MM.1S (cell line): ENCODE data around the gene SSU72.

ENCODE experiments used
- DNase-seq: peaks from one replicate; pipeline ENCODE4 v3.0.0-alpha.2; 2015
- H2AFZ ChIP-seq: fragments of 300-600 bp; sonication (generic); 2 replicates; pipeline ENCODE4 v1.6.0; 2016; ENCODE audit warnings: antibody characterized with exemption, low read length
- H3F3A ChIP-seq: fragments of 300-600 bp; sonication (generic); 2 replicates; pipeline ENCODE4 v1.6.1; 2016; ENCODE audit warnings: mild to moderate bottlenecking, antibody characterized with exemption, low read length, moderate library complexity, mixed read lengths; ENCODE audit not compliant: insufficient read depth
- H3K27ac ChIP-seq: fragments of 300-600 bp; sonication (generic); 2 replicates; pipeline ENCODE4 v1.5.1; 2016; ENCODE audit warnings: mild to moderate bottlenecking, low read length
- H3K27me3 ChIP-seq: fragments of 300-600 bp; sonication (generic); replicated peaks from 2 replicates; pipeline ENCODE4 v1.6.0; 2016; ENCODE audit warnings: low read length; ENCODE audit not compliant: insufficient read depth
- H3K36me3 ChIP-seq: fragments of 300-600 bp; sonication (generic); replicated peaks from 2 replicates; pipeline ENCODE4 v1.6.1; 2016; ENCODE audit warnings: mild to moderate bottlenecking, low read length, mixed read lengths; ENCODE audit not compliant: insufficient read depth
- H3K4me1 ChIP-seq: fragments of 300-600 bp; sonication (generic); 2 replicates; pipeline ENCODE4 v1.6.1; 2016; ENCODE audit warnings: low read length, mixed read lengths
- H3K4me2 ChIP-seq: fragments of 300-600 bp; sonication (generic); 2 replicates; pipeline ENCODE4 v1.6.0; 2016; ENCODE audit warnings: low read depth, low read length
- H3K4me3 ChIP-seq: fragments of 300-600 bp; sonication (generic); 2 replicates; pipeline ENCODE4 v1.5.1; 2016; ENCODE audit warnings: low read length, mixed read lengths
- H3K79me2 ChIP-seq: fragments of 300-600 bp; sonication (generic); 2 replicates; pipeline ENCODE4 v1.6.1; 2016; ENCODE audit warnings: mixed run types, low read length, mixed read lengths
- H3K9ac ChIP-seq: fragments of 300-600 bp; sonication (generic); 2 replicates; pipeline ENCODE4 v1.6.1; 2016; ENCODE audit warnings: low read length, mixed read lengths
- H3K9me2 ChIP-seq: fragments of 300-600 bp; sonication (generic); replicated peaks from 2 replicates; pipeline ENCODE4 v1.6.1; 2016; ENCODE audit warnings: mild to moderate bottlenecking, low read length, mixed read lengths; ENCODE audit not compliant: insufficient read depth
- H3K9me3 ChIP-seq: fragments of 300-600 bp; sonication (generic); replicated peaks from 2 replicates; pipeline ENCODE4 v1.6.1; 2016; ENCODE audit warnings: mild to moderate bottlenecking, low read length, mixed read lengths; ENCODE audit not compliant: insufficient read depth
- H4K20me1 ChIP-seq: fragments of 300-600 bp; sonication (generic); 2 replicates; pipeline ENCODE4 v1.6.1; 2016; ENCODE audit warnings: mild to moderate bottlenecking, low read length, moderate library complexity, mixed read lengths; ENCODE audit not compliant: insufficient read depth
- EZH2 ChIP-seq: fragments of 300-600 bp; sonication (generic); optimal IDR thresholded peaks from 2 replicates; pipeline ENCODE3; 2017; ENCODE audit warnings: low read depth, mild to moderate bottlenecking, antibody characterized with exemption, low read length, mixed read lengths
- EZH2phosphoT487 ChIP-seq: fragments of 300-600 bp; sonication (generic); IDR thresholded peaks from 2 replicates; pipeline ENCODE4 v1.6.1; 2018; ENCODE audit warnings: antibody characterized with exemption, low read length
- TF ChIP-seq, protein P1 (sequence below): fragments of 300-600 bp; sonication (generic); IDR thresholded peaks from 2 replicates; pipeline ENCODE4 v1.5.1; 2016; ENCODE audit warnings: antibody characterized with exemption, low read length, mixed read lengths

The SSU72 gene

DNA sequence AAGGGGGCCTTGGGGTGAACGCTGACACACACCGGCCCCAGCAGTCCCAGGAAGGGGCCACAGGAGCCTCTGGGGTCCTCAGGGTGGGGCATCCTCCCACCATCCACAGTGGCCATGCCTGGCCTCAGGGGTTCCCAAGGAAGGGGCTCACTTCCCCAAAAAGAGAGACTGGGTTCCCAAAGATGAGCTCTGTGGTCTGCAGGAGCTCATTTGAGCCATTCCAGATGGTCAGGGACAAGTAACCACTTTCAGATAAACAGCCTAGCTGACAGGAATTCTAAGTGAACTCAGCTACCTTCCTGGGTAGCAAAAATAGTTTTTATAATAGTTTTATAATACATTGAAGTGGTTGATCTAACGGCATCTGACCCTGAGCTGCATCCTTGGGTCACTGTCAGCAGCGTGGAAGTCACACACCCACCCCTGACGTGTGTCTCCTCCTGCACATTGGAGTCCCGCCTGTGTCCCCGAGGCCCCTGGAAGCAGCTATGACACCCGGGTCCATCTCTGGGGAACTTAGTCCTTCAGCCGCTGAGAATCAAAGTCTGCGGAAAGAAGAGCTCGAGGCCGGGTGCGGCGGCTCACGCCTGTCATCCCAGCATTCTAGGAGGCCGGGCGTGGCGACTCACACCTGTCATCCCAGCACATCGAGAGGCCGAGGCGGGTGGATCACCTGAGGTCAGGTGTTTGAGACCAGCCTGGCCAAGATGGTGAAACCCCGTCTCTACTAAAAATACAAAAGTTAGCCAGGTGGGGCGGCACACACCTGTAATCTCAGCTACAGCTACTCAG is 28.5 kb downstream of the SSU72 start:
- Histone ChIP-seq H3K9me3 (no peaks in the 10 kb centered on the region), H2AFZ (no peak overlapping the region), H3K9me2 (no peaks in the 10 kb centered on the region), H3K4me1 (no peaks in the 10 kb centered on the region), H3K9ac (no peak overlapping the region), H3K79me2 (no peaks in the 10 kb centered on the region), H3K36me3 (no peaks in the 10 kb centered on the region), H3K27me3 (no peaks in the 10 kb centered on the region), H3F3A (no peaks in the 10 kb centered on the region), H3K4me2 (no peak overlapping the region), H3K27ac (no peak overlapping the region), H3K4me3 (no peak overlapping the region), H4K20me1 (no peaks in the 10 kb centered on the region)
- no peak for TF ChIP-seq EZH2
- TF ChIP-seq, protein P1, sequence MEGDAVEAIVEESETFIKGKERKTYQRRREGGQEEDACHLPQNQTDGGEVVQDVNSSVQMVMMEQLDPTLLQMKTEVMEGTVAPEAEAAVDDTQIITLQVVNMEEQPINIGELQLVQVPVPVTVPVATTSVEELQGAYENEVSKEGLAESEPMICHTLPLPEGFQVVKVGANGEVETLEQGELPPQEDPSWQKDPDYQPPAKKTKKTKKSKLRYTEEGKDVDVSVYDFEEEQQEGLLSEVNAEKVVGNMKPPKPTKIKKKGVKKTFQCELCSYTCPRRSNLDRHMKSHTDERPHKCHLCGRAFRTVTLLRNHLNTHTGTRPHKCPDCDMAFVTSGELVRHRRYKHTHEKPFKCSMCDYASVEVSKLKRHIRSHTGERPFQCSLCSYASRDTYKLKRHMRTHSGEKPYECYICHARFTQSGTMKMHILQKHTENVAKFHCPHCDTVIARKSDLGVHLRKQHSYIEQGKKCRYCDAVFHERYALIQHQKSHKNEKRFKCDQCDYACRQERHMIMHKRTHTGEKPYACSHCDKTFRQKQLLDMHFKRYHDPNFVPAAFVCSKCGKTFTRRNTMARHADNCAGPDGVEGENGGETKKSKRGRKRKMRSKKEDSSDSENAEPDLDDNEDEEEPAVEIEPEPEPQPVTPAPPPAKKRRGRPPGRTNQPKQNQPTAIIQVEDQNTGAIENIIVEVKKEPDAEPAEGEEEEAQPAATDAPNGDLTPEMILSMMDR, result no peak
- no peak for DNase-seq

DNA sequence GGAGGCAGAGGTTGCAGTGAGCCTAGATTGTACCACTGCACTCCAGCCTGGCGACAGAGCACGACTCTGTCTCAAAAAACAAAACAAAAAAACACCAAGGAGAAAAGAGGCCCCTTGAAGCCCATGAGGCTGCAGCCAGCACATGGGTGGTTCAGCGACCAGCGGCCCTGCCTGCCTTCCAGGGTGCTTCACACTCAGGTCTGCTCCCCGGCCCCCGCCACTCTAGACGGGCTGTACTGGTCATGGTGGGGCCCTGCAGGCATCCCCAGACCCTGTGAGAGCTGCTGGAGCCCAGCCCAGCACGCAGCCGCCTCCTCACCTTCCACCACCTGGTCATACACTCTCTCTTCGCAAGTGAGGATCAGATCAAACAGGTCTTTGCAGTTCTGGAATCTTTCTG is 30.1 kb downstream of the SSU72 start:
- Histone ChIP-seq H3K27ac (no peak overlapping the region), H4K20me1 (no peaks in the 10 kb centered on the region), H3K9me3 (no peaks in the 10 kb centered on the region), H2AFZ (no peak overlapping the region), H3F3A (no peaks in the 10 kb centered on the region), H3K4me3 (no peak overlapping the region), H3K36me3 (no peaks in the 10 kb centered on the region), H3K79me2 (no peaks in the 10 kb centered on the region), H3K4me1 (no peaks in the 10 kb centered on the region), H3K4me2 (no peak overlapping the region), H3K27me3 (no peaks in the 10 kb centered on the region), H3K9ac (no peak overlapping the region), H3K9me2 (no peaks in the 10 kb centered on the region)
- TF ChIP-seq, protein P1, result no peak
- TF ChIP-seq EZH2phosphoT487 (no peak), EZH2 (no peak)
- no peak for DNase-seq

DNA sequence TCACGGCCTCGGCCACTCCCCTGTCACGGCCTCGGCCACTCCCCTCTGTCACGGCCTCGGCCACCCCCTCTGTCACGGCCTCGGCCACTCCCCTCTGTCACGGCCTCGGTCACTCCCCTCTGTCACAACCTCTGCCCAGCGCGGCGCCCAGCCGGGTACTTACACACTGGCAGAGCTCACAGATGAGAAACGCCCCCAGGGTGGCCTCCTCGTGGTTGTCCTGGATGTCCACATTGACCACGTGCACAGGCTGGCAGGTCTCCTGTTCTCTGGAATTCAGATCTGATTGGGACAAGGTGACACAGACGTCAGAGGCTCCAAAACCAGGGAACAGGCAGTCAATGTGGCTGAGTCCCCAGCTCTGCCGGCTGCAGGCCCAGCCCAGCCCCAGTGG is 31.0 kb downstream of the SSU72 start:
- H3K4me3 ChIP-seq, result no peak overlapping the region
- H3K4me2 ChIP-seq, result no peak overlapping the region
- no peaks in the 10 kb centered on the region for H3F3A ChIP-seq
- H3K36me3 ChIP-seq, result no peaks in the 10 kb centered on the region
- no peaks in the 10 kb centered on the region for H3K79me2 ChIP-seq
- TF ChIP-seq EZH2, result no peak
- no peak for TF ChIP-seq EZH2phosphoT487
- TF ChIP-seq, protein P1, result no peak
- H3K9me2 ChIP-seq, result no peaks in the 10 kb centered on the region
- no peak overlapping the region for H3K27ac ChIP-seq
- no peaks in the 10 kb centered on the region for H3K9me3 ChIP-seq
- no peaks in the 10 kb centered on the region for H4K20me1 ChIP-seq
- H3K9ac ChIP-seq, result no peak overlapping the region
- no peak for DNase-seq
- H3K27me3 ChIP-seq, result no peaks in the 10 kb centered on the region
- no peaks in the 10 kb centered on the region for H3K4me1 ChIP-seq
- no peak overlapping the region for H2AFZ ChIP-seq
